AG04449 (cell line): ENCODE measurements around the gene FN3K.
A peak's percentile ranks its signal among the peaks of the same experiment; 100 is the strongest.

Experiments used
- CTCF ChIA-PET: fragments of 350-600 bp; formaldehyde crosslinking; extraction: SDS; loops from one replicate; lab custom pipeline; 2021; ENCODE audit warnings: antibody characterized with exemption; lab: Yijun Ruan, JAX
- POLR2A ChIA-PET: fragments of 400-600, 350-600 bp; formaldehyde crosslinking; extraction: SDS; loops from one replicate; lab custom pipeline; 2020; ENCODE audit warnings: antibody characterized with exemption, inconsistent platforms; lab: Yijun Ruan, JAX
- DNase-seq: peaks from one replicate; pipeline ENCODE4 v3.0.0-alpha.2; 2010; ENCODE audit warnings: low read depth, low spot score
- H3K4me3 ChIP-seq: 2 replicates; pipeline ENCODE4 v1.5.1; 2011; ENCODE audit warnings: low read depth, mild to moderate bottlenecking, control low read depth, low read length
- CTCF ChIP-seq: IDR thresholded peaks from one replicate; pipeline ENCODE4 v1.5.1; 2011; ENCODE audit warnings: mild to moderate bottlenecking, moderate library complexity, low read length, control low read depth, inconsistent platforms; ENCODE audit not compliant: insufficient read depth; ENCODE audit errors: missing control alignments

The FN3K gene

DNA sequence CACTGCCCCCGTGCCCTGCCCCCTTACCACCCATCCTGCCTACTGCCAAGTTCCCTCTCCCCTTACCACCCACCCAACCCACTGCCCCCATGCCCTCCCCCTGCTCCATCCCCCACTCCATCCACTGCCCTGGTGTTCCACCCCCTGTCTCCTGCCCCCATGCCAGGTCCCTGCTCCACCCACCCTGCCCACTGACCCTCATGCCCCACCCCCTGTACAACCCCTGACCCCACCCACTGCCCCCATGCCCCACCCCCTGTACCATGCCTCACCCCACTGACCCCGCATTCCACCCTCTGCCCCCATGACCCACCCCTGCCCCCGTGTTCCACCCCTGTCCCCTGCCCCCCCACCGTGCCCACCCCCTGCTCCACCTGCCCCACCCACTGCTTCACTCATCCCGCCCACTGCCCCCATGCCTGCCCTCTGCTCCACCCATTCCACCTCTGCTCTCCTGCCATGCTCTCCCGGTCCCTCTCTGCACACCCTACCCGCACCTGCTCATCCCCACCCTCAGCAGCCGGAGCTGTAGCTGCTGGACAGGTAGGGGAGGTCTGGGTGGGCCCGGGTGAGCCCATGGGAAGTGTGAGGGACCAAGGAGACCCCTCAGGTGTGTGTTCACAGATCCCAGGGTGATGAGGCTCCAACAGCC, 26.3 kb upstream of the FN3K start:
- no peak overlapping the region for H3K4me3 ChIP-seq
- ChIA-PET POLR2A (no interaction called here), CTCF (no interaction called here)
- TF ChIP-seq CTCF: no peak
- DNase-seq: no peak

GRCh38 chr17:82709676-82710498, 25.5 kb upstream of the FN3K start:
- TF ChIP-seq CTCF: no peak
- DNase-seq: no peak
- POLR2A ChIA-PET: no interaction called here
- H3K4me3 ChIP-seq: no peak overlapping the region
- CTCF ChIA-PET: no interaction called here

- no peak for DNase-seq
- ChIA-PET CTCF (no interaction called here), POLR2A (no interaction called here)
- H3K4me3 ChIP-seq: no peak overlapping the region
- no peak for TF ChIP-seq CTCF
These were observed 24.7 kb upstream of the FN3K start for GRCh38 chr17:82710499-82711232.

DNA sequence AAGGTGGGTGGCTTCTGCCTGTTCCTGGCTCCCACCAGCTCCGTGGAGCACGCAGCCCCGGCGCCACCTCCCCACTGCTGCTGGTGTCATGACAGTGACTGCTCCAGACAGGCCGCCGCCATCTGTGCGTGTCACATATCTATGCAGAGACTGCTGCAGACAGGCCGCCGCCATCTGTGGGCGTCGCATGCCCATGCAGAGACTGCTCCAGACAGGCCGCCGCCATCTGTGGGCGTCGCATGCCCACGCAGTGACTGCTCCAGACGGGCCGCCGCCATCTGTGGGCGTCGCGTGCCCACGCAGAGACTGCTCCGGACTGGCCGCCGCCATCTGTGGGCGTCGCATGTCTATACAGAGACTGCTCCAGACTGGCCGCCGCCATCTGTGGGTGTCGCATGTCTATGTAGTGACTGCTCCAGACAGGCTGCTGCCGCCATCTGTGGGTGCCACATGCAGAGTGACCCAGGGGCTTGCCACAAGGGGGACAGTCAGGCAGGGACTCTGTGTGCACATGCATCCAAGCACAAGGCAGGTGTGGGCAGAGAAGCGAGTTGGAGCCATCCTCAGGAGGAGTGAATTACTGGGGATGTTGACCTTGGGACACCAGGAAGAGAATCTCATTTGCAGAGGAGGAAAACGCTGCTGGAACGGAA, 22.2 kb upstream of the FN3K start:
- ChIA-PET POLR2A (no interaction called here), CTCF (no interaction called here)
- DNase-seq: no peak

GRCh38 chr17:82716203-82717010, 19.0 kb upstream of the FN3K start, which contains the start of gene FN3KRP:
FN3KRP (plus strand) TSS chr17:82716706; CDS start chr17:82716756, 50 bp downstream.
- peak within 1 kb of the TSS; percentile 78 for H3K4me3 ChIP-seq
- ChIA-PET POLR2A (interaction anchor here (1.5 kb wide), 1 partner anchor 18 kb away, joined by 3 read pairs; the partner anchor contains the start of gene RAB40B), CTCF (interaction anchor here (0.6 kb wide), 1 partner anchor 15 kb away, joined by 4 read pairs; no protein-coding TSS in a partner anchor)
- peak; percentile 19 for DNase-seq
- no peak for TF ChIP-seq CTCF

More for the DNA sequence above, 22.2 kb upstream of the FN3K start:
- no peak overlapping the region for H3K4me3 ChIP-seq
- no peak for TF ChIP-seq CTCF
